CD4-positive, alpha-beta T cell treated with Interleukin-21 for 1 hour (primary cell): ENCODE measurements around the gene CD248.

Experiments
- DNase-seq: peaks from one replicate; pipeline ENCODE4 v3.0.0-alpha.2; 2020

The CD248 gene

GRCh38 chr11:66340596-66341501 is 24.0 kb upstream of the CD248 start:
- DNase-seq = no peak

GRCh38 chr11:66339686-66340483 is 23.0 kb upstream of the CD248 start:
- DNase-seq = no peak

GRCh38 chr11:66339162-66339675 is 22.4 kb upstream of the CD248 start:
- no peak for DNase-seq

GRCh38 chr11:66338276-66339161 is 21.7 kb upstream of the CD248 start:
- DNase-seq = no peak

- no peak for DNase-seq
These were observed 20.5 kb upstream of the CD248 start for GRCh38 chr11:66337103-66337899.

GRCh38 chr11:66336234-66337102 is 19.6 kb upstream of the CD248 start, which contains the start of gene RIN1:
RIN1 (minus strand) TSS chr11:66336434; CDS start chr11:66336402, 32 bp downstream.
- DNase-seq = peak; percentile 54

GRCh38 chr11:66335531-66336233 is 18.8 kb upstream of the CD248 start:
- DNase-seq = no peak

- DNase-seq = no peak
These were observed 18.0 kb upstream of the CD248 start for GRCh38 chr11:66334605-66335442.

- no peak for DNase-seq
These were observed 17.2 kb upstream of the CD248 start for GRCh38 chr11:66333896-66334604.

- DNase-seq = no peak
These were observed 16.5 kb upstream of the CD248 start for GRCh38 chr11:66333220-66333877.

- DNase-seq = no peak
These were observed 15.8 kb upstream of the CD248 start for GRCh38 chr11:66332371-66333219.

GRCh38 chr11:66331542-66332370 is 14.9 kb upstream of the CD248 start:
- no peak for DNase-seq

GRCh38 chr11:66330931-66331330 is 14.1 kb upstream of the CD248 start:
- DNase-seq = no peak

- no peak for DNase-seq
These were observed 12.4 kb upstream of the CD248 start for GRCh38 chr11:66329165-66329673.

GRCh38 chr11:66328302-66329144 is 11.7 kb upstream of the CD248 start:
- DNase-seq = peak; percentile 85
